Gastrocnemius medialis (tissue), 4 donors: Measurements from ENCODE around the gene PWP1. TPM values are rescaled to one million over a fixed set of nuclear protein-coding genes. Genes with fewer than 3 reads are reported as not detected.

Experiments used
- ATAC-seq, 2 donors: fragments of 150-250 bp; one replicate each; pipeline ENCODE4 v1.9.1; 2016
- DNase-seq, 2 donors: peaks; one replicate each; pipeline ENCODE4 v3.0.0-alpha.2; 2019
- H3K27ac ChIP-seq, 4 donors: fragments of 200-600 bp; sonication (generic); 1 replicate in 1 of 4; 2 replicates in 3 of 4; pipeline ENCODE4 v1.5.1; 2016 to 2018; ENCODE audit warnings: mild to moderate bottlenecking in 2 of 4, moderate library complexity in 1 of 4
- H3K27me3 ChIP-seq, 3 donors: fragments of 200-600 bp; sonication (generic) in 2 of 3; 1 replicate in 1 of 3; 2 replicates in 2 of 3; pipeline versions ENCODE4 v1.5.1 to v1.6.0; 2016 to 2019; ENCODE audit warnings: mild to moderate bottlenecking in 1 of 3, moderate library complexity in 1 of 3
- H3K36me3 ChIP-seq, 2 donors: fragments of 200-600 bp; sonication (generic) in 1 of 2; one replicate each; pipeline ENCODE4 v1.5.1; 2017 to 2018
- H3K4me1 ChIP-seq, 2 donors: fragments of 200-600 bp; sonication (generic) in 1 of 2; one replicate each; pipeline ENCODE4 v1.5.1; 2016 to 2017; ENCODE audit warnings: mild to moderate bottlenecking in 2 of 2
- H3K4me3 ChIP-seq, 4 donors: fragments of 200-600 bp; sonication (generic) in 3 of 4; 1 replicate in 1 of 4; 2 replicates in 3 of 4; pipeline ENCODE4 v1.5.1; 2016 to 2019; ENCODE audit warnings: mild to moderate bottlenecking in 2 of 4
- H3K9me3 ChIP-seq, 3 donors: fragments of 200-600 bp; sonication (generic) in 2 of 3; 1 replicate in 1 of 3; 2 replicates in 2 of 3; pipeline ENCODE4 v1.5.1; 2016 to 2019
- POLR2A ChIP-seq, 2 donors: fragments of 450-650 bp; IDR thresholded peaks; one replicate each; pipeline ENCODE4 v1.6.1; 2017; ENCODE audit warnings: antibody characterized with exemption in 2 of 2, mild to moderate bottlenecking in 2 of 2, moderate library complexity in 2 of 2
- in situ Hi-C, 4 donors: fragments of 200-750 bp; cut with MboI; loops; one replicate each; pipeline versions ENCODE4 v1.15.0 to v1.8.0; 2017; ENCODE audit warnings: low sequenced_read_pairs in 4 of 4
- intact Hi-C: fragments of 100-400 bp; cut with DNase I; formaldehyde crosslinking; loops from one replicate; pipeline ENCODE4 v1.15.1; 2023; ENCODE audit warnings: low total_unique reads
- total RNA-seq, 4 donors: library from RNA; depleted of rRNA; stranded (reverse); fragments of >200 nt; gene quantifications; one replicate each; pipeline versions ENCODE4 v1.1.0 to v1.2.3, GENCODE V29; 2016
- TF ChIP-seq, protein P1 (sequence below), 5 experiments: fragments of 450-650 bp in 3 of 5; fragments of 200-600 bp in 2 of 5; sonication (generic) in 2 of 5; IDR thresholded peaks in 4 of 5; conservative IDR thresholded peaks in 1 of 5; 1 replicate in 4 of 5; 2 replicates in 1 of 5; pipeline ENCODE4 v1.5.1; 2016 to 2019; ENCODE audit warnings: antibody characterized with exemption in 5 of 5, mild to moderate bottlenecking in 3 of 5, moderate library complexity in 3 of 5

The PWP1 gene
- total RNA-seq, 4 donors from 2014 or later, result 37.9 to 62.1 (median 48.0) TPM

- H3K27me3 ChIP-seq, result peaks cover 0 to 7% (median 0%) of the 10 kb centered on the region in 3 donors
- intact Hi-C loops, result no loop called here
- no peaks in the 10 kb centered on the region for H3K4me1 ChIP-seq
- H3K4me3 ChIP-seq, result no peak overlapping the region
- TF ChIP-seq POLR2A (IDR thresholded peaks at IDR 0.05), result no peak
- TF ChIP-seq, protein P1, sequence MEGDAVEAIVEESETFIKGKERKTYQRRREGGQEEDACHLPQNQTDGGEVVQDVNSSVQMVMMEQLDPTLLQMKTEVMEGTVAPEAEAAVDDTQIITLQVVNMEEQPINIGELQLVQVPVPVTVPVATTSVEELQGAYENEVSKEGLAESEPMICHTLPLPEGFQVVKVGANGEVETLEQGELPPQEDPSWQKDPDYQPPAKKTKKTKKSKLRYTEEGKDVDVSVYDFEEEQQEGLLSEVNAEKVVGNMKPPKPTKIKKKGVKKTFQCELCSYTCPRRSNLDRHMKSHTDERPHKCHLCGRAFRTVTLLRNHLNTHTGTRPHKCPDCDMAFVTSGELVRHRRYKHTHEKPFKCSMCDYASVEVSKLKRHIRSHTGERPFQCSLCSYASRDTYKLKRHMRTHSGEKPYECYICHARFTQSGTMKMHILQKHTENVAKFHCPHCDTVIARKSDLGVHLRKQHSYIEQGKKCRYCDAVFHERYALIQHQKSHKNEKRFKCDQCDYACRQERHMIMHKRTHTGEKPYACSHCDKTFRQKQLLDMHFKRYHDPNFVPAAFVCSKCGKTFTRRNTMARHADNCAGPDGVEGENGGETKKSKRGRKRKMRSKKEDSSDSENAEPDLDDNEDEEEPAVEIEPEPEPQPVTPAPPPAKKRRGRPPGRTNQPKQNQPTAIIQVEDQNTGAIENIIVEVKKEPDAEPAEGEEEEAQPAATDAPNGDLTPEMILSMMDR (IDR thresholded peaks at IDR 0.05 in 4 of 5, conservative IDR thresholded peaks at IDR 0.05 in 1 of 5), result no peak
- no peaks in the 10 kb centered on the region for H3K36me3 ChIP-seq
- no peak for DNase-seq
- in situ Hi-C loops, result loop anchor here in 1 of 4 donors (25.0 kb wide), 1 partner anchor 225 kb away; no protein-coding TSS in a partner anchor
- no peaks in the 10 kb centered on the region for H3K9me3 ChIP-seq
- no peak overlapping the region for H3K27ac ChIP-seq
- no peak for ATAC-seq
Measured at GRCh38 chr12:107662484-107662883, 23.1 kb upstream of the PWP1 start.

DNA sequence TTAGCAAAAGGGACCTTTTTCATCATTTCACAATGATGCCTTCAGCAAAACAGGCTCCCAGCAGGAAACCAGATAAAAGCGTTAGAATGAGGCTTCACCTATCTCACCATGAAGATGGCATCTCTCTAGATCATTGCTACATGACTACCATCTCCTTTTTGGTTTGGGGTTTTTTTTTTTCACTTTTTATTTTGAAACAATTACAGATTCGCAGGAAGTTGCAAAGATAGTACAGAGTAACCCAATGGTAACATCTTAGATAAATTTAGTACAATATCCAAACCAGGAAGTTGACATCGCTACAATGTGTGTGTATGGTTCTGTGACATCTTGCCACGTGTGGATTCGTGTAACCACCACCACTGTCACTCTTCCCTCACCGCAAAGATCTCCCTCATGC, 22.3 kb upstream of the PWP1 start:
- ATAC-seq (no peak), DNase-seq (no peak)
- in situ Hi-C loops (loop anchor here in 1 of 4 donors (25.0 kb wide), 1 partner anchor 224 kb away; no protein-coding TSS in a partner anchor), intact Hi-C loops (no loop called here)
- Histone ChIP-seq H3K4me1 (no peaks in the 10 kb centered on the region), H3K4me3 (no peak overlapping the region), H3K36me3 (no peaks in the 10 kb centered on the region), H3K27me3 (peaks cover 0 to 10% (median 0%) of the 10 kb centered on the region in 3 donors), H3K27ac (no peak overlapping the region), H3K9me3 (no peaks in the 10 kb centered on the region)
- no peak for TF ChIP-seq POLR2A (IDR thresholded peaks at IDR 0.05)
- TF ChIP-seq, protein P1 (IDR thresholded peaks at IDR 0.05 in 4 of 5, conservative IDR thresholded peaks at IDR 0.05 in 1 of 5), result no peak

DNA sequence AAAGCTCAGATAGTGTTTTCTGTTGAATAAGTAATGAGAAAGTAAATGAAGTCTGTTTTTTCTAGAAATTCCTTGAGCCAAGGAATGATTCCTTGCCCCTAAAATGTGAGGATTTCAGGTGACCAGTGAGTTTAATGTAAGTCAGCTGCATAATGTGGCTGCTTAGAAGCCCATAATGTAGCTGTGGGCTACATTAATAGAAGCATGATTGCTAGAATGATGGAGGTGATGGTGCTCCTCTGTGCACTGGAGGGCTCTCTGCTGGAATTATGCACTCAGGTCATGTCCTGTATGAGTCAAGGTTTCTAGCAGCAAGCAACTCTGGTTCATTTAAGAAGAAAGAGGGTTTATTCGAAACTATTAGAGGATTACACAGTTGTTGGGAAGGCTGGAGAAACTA, 19.6 kb upstream of the PWP1 start:
- TF ChIP-seq, protein P1 (IDR thresholded peaks at IDR 0.05 in 4 of 5, conservative IDR thresholded peaks at IDR 0.05 in 1 of 5), result no peak
- TF ChIP-seq POLR2A (IDR thresholded peaks at IDR 0.05), result no peak
- ATAC-seq (no peak), DNase-seq (no peak)
- Histone ChIP-seq H3K9me3 (no peaks in the 10 kb centered on the region), H3K27ac (no peak overlapping the region), H3K27me3 (peaks cover 0 to 19% (median 1%) of the 10 kb centered on the region in 3 donors), H3K4me1 (no peaks in the 10 kb centered on the region), H3K36me3 (no peaks in the 10 kb centered on the region), H3K4me3 (no peak overlapping the region)
- in situ Hi-C loops (loop anchor here in 1 of 4 donors (25.0 kb wide), 1 partner anchor 221 kb away; no protein-coding TSS in a partner anchor), intact Hi-C loops (no loop called here)

DNA sequence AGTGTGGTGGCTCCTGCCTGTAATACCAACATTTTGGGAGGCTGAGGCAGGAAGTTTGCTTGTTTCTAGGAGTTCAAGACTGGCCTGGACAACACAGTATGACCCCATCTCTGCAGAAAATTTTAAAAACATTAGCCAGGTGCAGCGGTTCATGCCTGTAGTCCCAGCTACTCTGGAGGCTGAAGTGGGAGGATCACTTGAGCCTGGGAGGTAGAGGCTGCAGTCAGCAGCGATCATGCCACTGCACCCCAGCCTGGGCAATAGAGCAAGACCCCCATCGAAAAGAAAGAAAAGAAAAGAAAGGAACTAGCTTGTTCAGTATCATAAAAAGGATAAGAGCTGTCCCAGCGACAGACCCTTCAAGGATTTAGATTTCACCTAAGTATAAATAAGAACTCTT, 18.1 kb upstream of the PWP1 start:
- no peaks in the 10 kb centered on the region for H3K4me1 ChIP-seq
- DNase-seq, result no peak
- TF ChIP-seq, protein P1 (IDR thresholded peaks at IDR 0.05 in 4 of 5, conservative IDR thresholded peaks at IDR 0.05 in 1 of 5), result no peak
- TF ChIP-seq POLR2A (IDR thresholded peaks at IDR 0.05), result no peak
- H3K27ac ChIP-seq, result no peak overlapping the region
- intact Hi-C loops, result no loop called here
- H3K4me3 ChIP-seq, result no peak overlapping the region
- in situ Hi-C loops, result loop anchor here in 1 of 4 donors (25.0 kb wide), 1 partner anchor 220 kb away; no protein-coding TSS in a partner anchor
- no peaks in the 10 kb centered on the region for H3K9me3 ChIP-seq
- H3K36me3 ChIP-seq, result no peaks in the 10 kb centered on the region
- ATAC-seq, result no peak
- H3K27me3 ChIP-seq, result peaks cover 0 to 19% (median 3%) of the 10 kb centered on the region in 3 donors
